Activated CD8-positive, alpha-beta T cell treated with anti-CD3 and anti-CD28 coated beads for 36 hours (primary cell): Measurements from ENCODE around the gene CEP350. TPM values are rescaled to one million over a fixed set of nuclear protein-coding genes. Genes with fewer than 3 reads are reported as not detected.

Source experiments
- ATAC-seq: fragments of 200-7000 bp; cut with Tn5 transposase; one replicate; pipeline ENCODE4 v1.10.0; 2021; ENCODE audit warnings: mild to moderate bottlenecking, moderate library complexity
- CTCF ChIA-PET: fragments of 350-600 bp; sonication (Branson Sonifier 250); formaldehyde crosslinking; loops from one replicate; lab custom pipeline; 2021; ENCODE audit warnings: antibody characterized with exemption; lab: Charles Lee
- POLR2A ChIA-PET: fragments of 350-600 bp; sonication (Branson Sonifier 250); formaldehyde crosslinking; loops from one replicate; lab custom pipeline; 2021; ENCODE audit warnings: antibody characterized with exemption; lab: Charles Lee
- DNase-seq: peaks from one replicate; pipeline ENCODE4 v3.0.0-alpha.2; 2020
- H3K27ac Mint-ChIP-seq: one replicate; pipeline ENCODE4 v1.8.0; 2021; ENCODE audit warnings: mild to moderate bottlenecking, mixed read lengths
- H3K27me3 Mint-ChIP-seq: one replicate; pipeline ENCODE4 v1.8.0; 2021; ENCODE audit warnings: mixed read lengths
- H3K36me3 Mint-ChIP-seq: one replicate; pipeline ENCODE4 v1.8.0; 2021; ENCODE audit warnings: low read depth, mixed read lengths
- H3K4me1 Mint-ChIP-seq: one replicate; pipeline ENCODE4 v1.8.0; 2021; ENCODE audit warnings: low read depth, mixed read lengths
- H3K4me3 Mint-ChIP-seq: one replicate; pipeline ENCODE4 v1.8.0; 2021; ENCODE audit warnings: mild to moderate bottlenecking, moderate library complexity, mixed read lengths
- H3K9me3 Mint-ChIP-seq: one replicate; pipeline ENCODE4 v1.8.0; 2021; ENCODE audit warnings: mixed read lengths
- intact Hi-C: fragments of 100-400 bp; cut with micrococcal nuclease; formaldehyde crosslinking; loops from one replicate; pipeline ENCODE4 v1.10.0; 2022
- total RNA-seq, 2 experiments: library from RNA; stranded (reverse); gene quantifications; one replicate each; pipeline ENCODE4 v1.2.3, GENCODE V29; 2021
- TF ChIP-seq, protein P1 (sequence below): fragments of 200-600 bp; IDR thresholded peaks from one replicate; pipeline ENCODE4 v1.8.0; 2022; ENCODE audit warnings: antibody characterized with exemption, mild to moderate bottlenecking

CEP350 gene
- total RNA-seq, 2 experiments from 2014 or later: 38.9 to 42.3 TPM

DNA sequence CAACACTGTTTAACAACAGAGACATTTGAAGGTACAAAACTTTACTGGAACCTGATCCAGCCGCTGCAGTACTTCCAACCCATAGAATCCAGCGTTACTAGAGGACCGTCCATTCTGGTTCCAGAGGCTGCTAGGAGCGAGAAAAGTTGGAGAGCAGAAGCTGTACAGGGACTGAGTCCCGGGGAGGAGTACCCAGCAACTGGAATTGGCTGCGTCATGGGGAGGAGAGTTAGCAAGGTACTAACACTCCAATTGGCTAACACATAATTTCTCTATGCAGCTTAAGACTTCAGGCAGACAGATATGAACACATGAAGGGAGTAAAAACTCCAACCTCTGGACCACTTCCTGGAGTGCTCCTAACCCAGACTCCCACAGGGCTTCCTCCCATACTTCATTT lies 198.0 kb downstream of the CEP350 start:
- Mint-ChIP-seq H3K4me1 (peaks cover 24% of the 10 kb centered on the region), H3K9me3 (no peaks in the 10 kb centered on the region), H3K4me3 (no peak overlapping the region), H3K27ac (no peak overlapping the region), H3K36me3 (peaks cover 3% of the 10 kb centered on the region), H3K27me3 (no peaks in the 10 kb centered on the region)
- no peak for DNase-seq
- ATAC-seq: no peak
- intact Hi-C loops: no loop called here
- ChIA-PET CTCF (interaction anchor here (1.0 kb wide), 1 partner anchor 26 kb away, joined by 4 read pairs; no protein-coding TSS in a partner anchor), POLR2A (no interaction called here)
- TF ChIP-seq, protein P1, sequence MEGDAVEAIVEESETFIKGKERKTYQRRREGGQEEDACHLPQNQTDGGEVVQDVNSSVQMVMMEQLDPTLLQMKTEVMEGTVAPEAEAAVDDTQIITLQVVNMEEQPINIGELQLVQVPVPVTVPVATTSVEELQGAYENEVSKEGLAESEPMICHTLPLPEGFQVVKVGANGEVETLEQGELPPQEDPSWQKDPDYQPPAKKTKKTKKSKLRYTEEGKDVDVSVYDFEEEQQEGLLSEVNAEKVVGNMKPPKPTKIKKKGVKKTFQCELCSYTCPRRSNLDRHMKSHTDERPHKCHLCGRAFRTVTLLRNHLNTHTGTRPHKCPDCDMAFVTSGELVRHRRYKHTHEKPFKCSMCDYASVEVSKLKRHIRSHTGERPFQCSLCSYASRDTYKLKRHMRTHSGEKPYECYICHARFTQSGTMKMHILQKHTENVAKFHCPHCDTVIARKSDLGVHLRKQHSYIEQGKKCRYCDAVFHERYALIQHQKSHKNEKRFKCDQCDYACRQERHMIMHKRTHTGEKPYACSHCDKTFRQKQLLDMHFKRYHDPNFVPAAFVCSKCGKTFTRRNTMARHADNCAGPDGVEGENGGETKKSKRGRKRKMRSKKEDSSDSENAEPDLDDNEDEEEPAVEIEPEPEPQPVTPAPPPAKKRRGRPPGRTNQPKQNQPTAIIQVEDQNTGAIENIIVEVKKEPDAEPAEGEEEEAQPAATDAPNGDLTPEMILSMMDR: no peak

DNA sequence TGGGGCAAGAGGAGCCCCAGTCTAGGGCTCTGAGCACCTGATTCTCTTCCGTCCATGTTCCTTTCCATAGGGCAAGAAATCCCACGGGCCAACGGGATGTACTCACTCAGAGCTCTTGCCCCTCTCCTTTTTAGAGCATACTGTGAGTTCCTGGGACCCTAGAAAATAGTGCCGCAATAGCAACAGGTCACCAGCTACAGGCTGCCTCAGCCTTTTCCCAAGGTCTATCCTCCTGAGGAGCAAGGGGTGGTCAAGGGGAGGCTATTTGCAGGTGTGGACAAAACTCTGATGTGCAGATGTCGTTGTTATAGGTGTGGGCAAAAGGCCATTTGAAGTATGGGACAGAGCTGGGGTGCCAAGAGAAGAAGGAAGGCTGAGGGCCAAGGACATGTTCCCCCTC lies 198.4 kb downstream of the CEP350 start:
- peaks cover 3% of the 10 kb centered on the region for H3K36me3 Mint-ChIP-seq
- TF ChIP-seq, protein P1: no peak
- no peaks in the 10 kb centered on the region for H3K27me3 Mint-ChIP-seq
- H3K4me1 Mint-ChIP-seq: peaks cover 24% of the 10 kb centered on the region
- H3K27ac Mint-ChIP-seq: no peak overlapping the region
- ATAC-seq (no peak), DNase-seq (no peak)
- POLR2A ChIA-PET: no interaction called here
- H3K9me3 Mint-ChIP-seq: no peaks in the 10 kb centered on the region
- CTCF ChIA-PET: interaction anchor here (1.0 kb wide), 1 partner anchor 26 kb away, joined by 4 read pairs; no protein-coding TSS in a partner anchor
- peak overlapping the region; percentile 12 for H3K4me3 Mint-ChIP-seq
- intact Hi-C loops: no loop called here

- no peaks in the 10 kb centered on the region for H3K9me3 Mint-ChIP-seq
- peaks cover 3% of the 10 kb centered on the region for H3K36me3 Mint-ChIP-seq
- H3K4me3 Mint-ChIP-seq: peak overlapping the region; percentile 90
- ATAC-seq: no peak
- H3K4me1 Mint-ChIP-seq: peaks cover 25% of the 10 kb centered on the region
- POLR2A ChIA-PET: interaction anchor here (1.2 to 5.8 kb wide), 2 partner anchors 14 to 339 kb away, joined by 3 to 28 read pairs; no protein-coding TSS in a partner anchor
- H3K27me3 Mint-ChIP-seq: no peaks in the 10 kb centered on the region
- CTCF ChIA-PET: interaction anchor here (1.6 to 2.2 kb wide), 2 partner anchors 15 to 25 kb away, joined by 6 to 9 read pairs; no protein-coding TSS in a partner anchor
- DNase-seq: no peak
- peak overlapping the region; percentile 83 for H3K27ac Mint-ChIP-seq
- TF ChIP-seq, protein P1: no peak
- intact Hi-C loops: no loop called here
Observed at GRCh38 chr1:180154003-180154324, 199.4 kb downstream of the CEP350 start.

DNA sequence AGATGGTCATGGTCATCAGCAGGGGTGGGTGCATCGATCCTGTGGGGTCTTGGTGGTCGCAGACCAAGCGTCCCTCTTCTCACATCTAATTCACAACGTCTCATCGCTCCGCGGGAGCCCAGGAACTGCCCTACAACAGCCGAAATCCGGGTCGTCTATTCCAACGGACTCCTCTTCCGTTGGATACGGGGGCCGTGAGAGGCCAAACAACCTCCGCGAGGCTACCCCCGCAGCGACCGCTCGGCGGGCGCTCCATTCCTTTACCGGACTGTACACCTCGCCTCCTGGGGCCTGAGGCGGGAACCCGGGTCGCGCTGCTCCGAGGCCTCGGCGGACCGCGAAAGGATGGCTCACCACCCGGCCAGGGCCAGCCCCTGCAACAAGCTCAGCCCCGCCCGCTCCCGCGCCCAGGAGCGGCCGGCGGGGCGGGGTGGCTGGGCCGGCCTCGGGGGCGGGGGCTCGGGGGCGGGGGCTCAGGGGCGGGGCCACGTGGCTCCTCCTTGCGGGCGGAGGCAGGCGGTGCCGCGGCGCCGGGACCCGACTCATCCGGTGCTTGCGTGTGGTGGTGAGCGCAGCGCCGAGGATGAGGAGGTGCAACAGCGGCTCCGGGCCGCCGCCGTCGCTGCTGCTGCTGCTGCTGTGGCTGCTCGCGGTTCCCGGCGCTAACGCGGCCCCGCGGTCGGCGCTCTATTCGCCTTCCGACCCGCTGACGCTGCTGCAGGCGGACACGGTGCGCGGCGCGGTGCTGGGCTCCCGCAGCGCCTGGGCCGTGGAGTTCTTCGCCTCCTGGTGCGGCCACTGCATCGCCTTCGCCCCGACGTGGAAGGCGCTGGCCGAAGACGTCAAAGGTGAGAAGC lies 199.9 kb downstream of the CEP350 start, which contains the start of gene QSOX1:
Gene QSOX1, plus strand, starts transcription at position 545 of the 857 bp plus-strand sequence. Its CDS starts 39 bp downstream, at position 584.
- H3K27me3 Mint-ChIP-seq: no peaks in the 10 kb centered on the region
- peak within 1 kb of the TSS; percentile 90 for H3K4me3 Mint-ChIP-seq
- peaks cover 29% of the 10 kb centered on the region for H3K4me1 Mint-ChIP-seq
- ATAC-seq (peak; percentile 97), DNase-seq (peak; percentile 90)
- TF ChIP-seq, protein P1: no peak
- intact Hi-C loops: no loop called here
- ChIA-PET CTCF (interaction anchor here (1.6 to 2.2 kb wide), 2 partner anchors 14 to 25 kb away, joined by 6 to 9 read pairs; no protein-coding TSS in a partner anchor), POLR2A (interaction anchor here (0.7 to 5.8 kb wide), 6 partner anchors 13 to 340 kb away, joined by 3 to 28 read pairs (median 4); partner anchors contain the start of genes CEP350 and TOR1AIP1)
- peaks cover 3% of the 10 kb centered on the region for H3K36me3 Mint-ChIP-seq
- H3K27ac Mint-ChIP-seq: peak within 1 kb of the TSS; percentile 85
- no peaks in the 10 kb centered on the region for H3K9me3 Mint-ChIP-seq
